CD8-positive, alpha-beta memory T cell (primary cell): ENCODE data around the gene VASP. TPM values are rescaled to one million over a fixed set of nuclear protein-coding genes. Genes with fewer than 3 reads are reported as not detected.

Experiments used
- CTCF ChIA-PET: fragments of 350-600 bp; sonication (Branson Sonifier 250); formaldehyde crosslinking; loops from one replicate; lab custom pipeline; 2021; ENCODE audit warnings: antibody characterized with exemption; lab: Charles Lee
- POLR2A ChIA-PET: fragments of 350-600 bp; sonication (Branson Sonifier 250); formaldehyde crosslinking; loops from one replicate; lab custom pipeline; 2021; ENCODE audit warnings: antibody characterized with exemption; lab: Charles Lee
- DNase-seq, 5 donors: peaks; one replicate each; pipeline versions ENCODE4 v3.0.0 to v3.0.0-alpha.2; 2020 to 2022; ENCODE audit warnings: mixed read lengths in 1 of 5
- H3K27ac ChIP-seq: one replicate; pipeline ENCODE4 v1.7.0; 2013; ENCODE audit warnings: low read depth, mild to moderate bottlenecking, low read length, moderate library complexity
- H3K27me3 ChIP-seq: 2 replicates; pipeline ENCODE4 v1.7.0; 2013; ENCODE audit warnings: low read length, mild to moderate bottlenecking; ENCODE audit not compliant: insufficient read depth, poor library complexity, severe bottlenecking
- H3K36me3 ChIP-seq: 2 replicates; pipeline ENCODE4 v1.7.0; 2013; ENCODE audit warnings: mild to moderate bottlenecking, low read length, moderate library complexity; ENCODE audit not compliant: insufficient read depth
- H3K4me1 ChIP-seq: 2 replicates; pipeline ENCODE4 v1.7.0; 2013; ENCODE audit warnings: mild to moderate bottlenecking, low read length, moderate library complexity; ENCODE audit not compliant: insufficient read depth
- H3K4me3 ChIP-seq: 2 replicates; pipeline ENCODE4 v1.7.0; 2013; ENCODE audit warnings: mild to moderate bottlenecking, low read length
- H3K9me3 ChIP-seq: 2 replicates; pipeline ENCODE4 v1.7.0; 2013; ENCODE audit warnings: mild to moderate bottlenecking, low read length
- H3K27ac Mint-ChIP-seq, 8 donors: one replicate each; pipeline ENCODE4 v1.8.0; 2020 to 2021; ENCODE audit warnings: mixed read lengths in 8 of 8, mild to moderate bottlenecking in 6 of 8, inconsistent platforms in 3 of 8, moderate library complexity in 3 of 8
- H3K27me3 Mint-ChIP-seq, 2 donors: one replicate each; pipeline ENCODE4 v1.8.0; 2020 to 2021; ENCODE audit warnings: mixed read lengths in 2 of 2, mild to moderate bottlenecking in 1 of 2, moderate library complexity in 1 of 2
- H3K36me3 Mint-ChIP-seq, 3 donors: one replicate each; pipeline ENCODE4 v1.8.0; 2020 to 2021; ENCODE audit warnings: mixed read lengths in 3 of 3, inconsistent platforms in 1 of 3, mild to moderate bottlenecking in 1 of 3
- H3K4me1 Mint-ChIP-seq, 3 donors: one replicate each; pipeline ENCODE4 v1.8.0; 2020 to 2021; ENCODE audit warnings: mixed read lengths in 3 of 3, inconsistent platforms in 1 of 3, mild to moderate bottlenecking in 1 of 3
- H3K4me3 Mint-ChIP-seq, 7 donors: one replicate each; pipeline ENCODE4 v1.8.0; 2020 to 2021; ENCODE audit warnings: mixed read lengths in 7 of 7, mild to moderate bottlenecking in 6 of 7, moderate library complexity in 4 of 7, inconsistent platforms in 2 of 7
- H3K9me3 Mint-ChIP-seq, 5 donors: one replicate each; pipeline ENCODE4 v1.8.0; 2020 to 2022; ENCODE audit warnings: mixed read lengths in 5 of 5, mild to moderate bottlenecking in 3 of 5, moderate library complexity in 2 of 5, inconsistent platforms in 1 of 5
- polyA plus RNA-seq: library from polyadenylated mRNA; unstranded; fragments of 300-500 nt; fragmentation: Illumina TruSeq; gene quantifications from one replicate; pipeline ENCODE4 v1.2.3, GENCODE V29; 2021
- total RNA-seq, 2 experiments: library from RNA; stranded (reverse); gene quantifications; one replicate each; pipeline ENCODE4 v1.2.3, GENCODE V29; 2021

Gene VASP
- total and polyA plus RNA-seq, 3 experiments from 2014 or later = 61.8 to 170 (median 154) TPM

- no peaks in the 10 kb centered on the region for H3K27me3 Mint-ChIP-seq
- H3K4me1 Mint-ChIP-seq = peaks cover 27 to 37% (median 28%) of the 10 kb centered on the region in 3 donors
- no peak for DNase-seq
- no peak overlapping the region for H3K4me3 ChIP-seq
- H3K36me3 Mint-ChIP-seq = peaks cover 0 to 53% (median 2%) of the 10 kb centered on the region in 3 donors
- peak overlapping the region in 1 of 7 donors; percentile 48 for H3K4me3 Mint-ChIP-seq
- no peak overlapping the region for H3K27ac ChIP-seq
- H3K9me3 Mint-ChIP-seq = no peaks in the 10 kb centered on the region
- peaks cover 31% of the 10 kb centered on the region for H3K4me1 ChIP-seq
- H3K27ac Mint-ChIP-seq = peak overlapping the region in 2 of 8 donors; percentile 51 to 72
- H3K36me3 ChIP-seq = peaks cover 9% of the 10 kb centered on the region
- ChIA-PET POLR2A (no interaction called here), CTCF (interaction anchor here (0.8 kb wide), 1 partner anchor 123 kb away, joined by 3 read pairs; no protein-coding TSS in a partner anchor)
- no peaks in the 10 kb centered on the region for H3K27me3 ChIP-seq
- H3K9me3 ChIP-seq = no peaks in the 10 kb centered on the region
Measured at GRCh38 chr19:45518469-45518826, 11.2 kb downstream of the VASP start.

GRCh38 chr19:45522010-45522941 lies 15.0 kb downstream of the VASP start:
- no peak overlapping the region for H3K27ac ChIP-seq
- H3K4me1 ChIP-seq = peaks cover 4% of the 10 kb centered on the region
- H3K9me3 ChIP-seq = no peaks in the 10 kb centered on the region
- Mint-ChIP-seq H3K9me3 (no peaks in the 10 kb centered on the region), H3K4me1 (peaks cover 7 to 9% (median 7%) of the 10 kb centered on the region in 3 donors), H3K27me3 (no peaks in the 10 kb centered on the region), H3K36me3 (peaks cover 5 to 79% (median 5%) of the 10 kb centered on the region in 3 donors), H3K27ac (peak overlapping the region in 3 of 8 donors; percentile 38 to 47 (median 46)), H3K4me3 (no peak overlapping the region)
- ChIA-PET CTCF (interaction anchor here (0.9 to 1.5 kb wide), 4 partner anchors 23 to 120 kb away, joined by 3 to 5 read pairs (median 4); no protein-coding TSS in a partner anchor), POLR2A (no interaction called here)
- H3K36me3 ChIP-seq = peaks cover 16% of the 10 kb centered on the region
- no peak overlapping the region for H3K4me3 ChIP-seq
- no peak for DNase-seq
- no peaks in the 10 kb centered on the region for H3K27me3 ChIP-seq

- Mint-ChIP-seq H3K4me3 (peak overlapping the region in 1 of 7 donors; percentile 10), H3K4me1 (peaks cover 15 to 20% (median 17%) of the 10 kb centered on the region in 3 donors), H3K9me3 (no peaks in the 10 kb centered on the region), H3K27ac (peak overlapping the region; percentile 6 to 87 (median 60)), H3K27me3 (no peaks in the 10 kb centered on the region), H3K36me3 (peaks cover 5 to 73% (median 9%) of the 10 kb centered on the region in 3 donors)
- H3K4me1 ChIP-seq = peaks cover 4% of the 10 kb centered on the region
- no peaks in the 10 kb centered on the region for H3K27me3 ChIP-seq
- CTCF ChIA-PET = interaction anchor here (0.9 to 1.4 kb wide), 3 partner anchors 18 to 45 kb away, joined by 3 read pairs; no protein-coding TSS in a partner anchor
- peak; percentile 50 to 81 (median 77) for DNase-seq
- POLR2A ChIA-PET = no interaction called here
- no peak overlapping the region for H3K4me3 ChIP-seq
- H3K9me3 ChIP-seq = no peaks in the 10 kb centered on the region
- H3K36me3 ChIP-seq = peaks cover 16% of the 10 kb centered on the region
- no peak overlapping the region for H3K27ac ChIP-seq
Measured at GRCh38 chr19:45523642-45524256, 16.5 kb downstream of the VASP start.

GRCh38 chr19:45524575-45525129 lies 17.4 kb downstream of the VASP start:
- H3K27me3 Mint-ChIP-seq = no peaks in the 10 kb centered on the region
- H3K36me3 Mint-ChIP-seq = peaks cover 5 to 69% (median 9%) of the 10 kb centered on the region in 3 donors
- Histone ChIP-seq H3K9me3 (no peaks in the 10 kb centered on the region), H3K27ac (no peak overlapping the region), H3K36me3 (peaks cover 16% of the 10 kb centered on the region), H3K27me3 (no peaks in the 10 kb centered on the region), H3K4me3 (no peak overlapping the region), H3K4me1 (peaks cover 9% of the 10 kb centered on the region)
- no peak overlapping the region for H3K4me3 Mint-ChIP-seq
- H3K27ac Mint-ChIP-seq = peak overlapping the region in 1 of 8 donors; percentile 6
- no peaks in the 10 kb centered on the region for H3K9me3 Mint-ChIP-seq
- H3K4me1 Mint-ChIP-seq = peaks cover 17 to 25% (median 19%) of the 10 kb centered on the region in 3 donors
- DNase-seq = no peak
- ChIA-PET POLR2A (no interaction called here), CTCF (interaction anchor here (0.7 to 1.4 kb wide), 4 partner anchors 19 to 118 kb away, joined by 3 read pairs; no protein-coding TSS in a partner anchor)

GRCh38 chr19:45526143-45526542 lies 18.9 kb downstream of the VASP start:
- peaks cover 9% of the 10 kb centered on the region for H3K4me1 ChIP-seq
- Mint-ChIP-seq H3K4me3 (peak overlapping the region in 1 of 7 donors; percentile 44), H3K27me3 (no peaks in the 10 kb centered on the region), H3K36me3 (peaks cover 5 to 57% (median 9%) of the 10 kb centered on the region in 3 donors), H3K9me3 (no peaks in the 10 kb centered on the region), H3K4me1 (peaks cover 17 to 25% (median 19%) of the 10 kb centered on the region in 3 donors), H3K27ac (no peak overlapping the region)
- H3K36me3 ChIP-seq = peaks cover 16% of the 10 kb centered on the region
- no peak for DNase-seq
- H3K4me3 ChIP-seq = no peak overlapping the region
- no peaks in the 10 kb centered on the region for H3K9me3 ChIP-seq
- ChIA-PET POLR2A (interaction anchor here (0.8 kb wide), 1 partner anchor 18 kb away, joined by 3 read pairs; no protein-coding TSS in a partner anchor), CTCF (interaction anchor here (0.9 to 1.0 kb wide), 2 partner anchors 11 to 27 kb away, joined by 3 to 4 read pairs; no protein-coding TSS in a partner anchor)
- no peak overlapping the region for H3K27ac ChIP-seq
- H3K27me3 ChIP-seq = no peaks in the 10 kb centered on the region

- CTCF ChIA-PET = interaction anchor here (0.8 kb wide), 1 partner anchor 111 kb away, joined by 3 read pairs; no protein-coding TSS in a partner anchor
- Mint-ChIP-seq H3K4me1 (peaks cover 17 to 25% (median 19%) of the 10 kb centered on the region in 3 donors), H3K27me3 (peaks cover 0 to 4% of the 10 kb centered on the region in 2 donors), H3K27ac (peak overlapping the region in 3 of 8 donors; percentile 6 to 54 (median 12)), H3K36me3 (peaks cover 9 to 49% (median 10%) of the 10 kb centered on the region in 3 donors), H3K4me3 (no peak overlapping the region), H3K9me3 (peaks cover 0 to 5% (median 0%) of the 10 kb centered on the region in 5 donors)
- H3K36me3 ChIP-seq = peaks cover 16% of the 10 kb centered on the region
- DNase-seq = peak in 1 of 5 donors; percentile 19
- no peak overlapping the region for H3K4me3 ChIP-seq
- H3K9me3 ChIP-seq = no peaks in the 10 kb centered on the region
- H3K27me3 ChIP-seq = no peaks in the 10 kb centered on the region
- H3K27ac ChIP-seq = no peak overlapping the region
- POLR2A ChIA-PET = interaction anchor here (0.6 kb wide), 1 partner anchor 114 kb away, joined by 4 read pairs; no protein-coding TSS in a partner anchor
- peaks cover 9% of the 10 kb centered on the region for H3K4me1 ChIP-seq
Measured at GRCh38 chr19:45526971-45527370, 19.7 kb downstream of the VASP start.

GRCh38 chr19:45527731-45528130 lies 20.5 kb downstream of the VASP start:
- H3K27me3 ChIP-seq = no peaks in the 10 kb centered on the region
- peaks cover 16% of the 10 kb centered on the region for H3K36me3 ChIP-seq
- peaks cover 9% of the 10 kb centered on the region for H3K4me1 ChIP-seq
- Mint-ChIP-seq H3K27me3 (peaks cover 0 to 4% of the 10 kb centered on the region in 2 donors), H3K4me3 (no peak overlapping the region), H3K27ac (peak overlapping the region in 2 of 8 donors; percentile 41 to 71), H3K36me3 (peaks cover 9 to 44% (median 10%) of the 10 kb centered on the region in 3 donors), H3K4me1 (peaks cover 17 to 25% (median 19%) of the 10 kb centered on the region in 3 donors), H3K9me3 (peaks cover 0 to 5% (median 0%) of the 10 kb centered on the region in 5 donors)
- H3K27ac ChIP-seq = no peak overlapping the region
- CTCF ChIA-PET = interaction anchor here (0.8 kb wide), 1 partner anchor 110 kb away, joined by 3 read pairs; no protein-coding TSS in a partner anchor
- DNase-seq = peak in 1 of 5 donors; percentile 48
- POLR2A ChIA-PET = interaction anchor here (0.5 to 0.6 kb wide), 2 partner anchors 30 to 134 kb away, joined by 3 read pairs; no protein-coding TSS in a partner anchor
- H3K4me3 ChIP-seq = no peak overlapping the region
- H3K9me3 ChIP-seq = no peaks in the 10 kb centered on the region
